ENCODE results near the gene CEL. TPM values are rescaled to one million over a fixed set of nuclear protein-coding genes. Genes with fewer than 3 reads are reported as not detected.

The CEL gene

GRCh38 chr9:133120501-133121197 lies 58.9 kb downstream of the CEL start:
- Histone ChIP-seq H3K4me3 (replicated peaks; ENCODE audit: insufficient read depth, low read length) (peak overlapping the region; percentile 62), H3K27ac (replicated peaks) (peak overlapping the region; percentile 67), H3K27me3 (ENCODE audit: insufficient read depth, poor library complexity, severe bottlenecking) (no peaks in the 10 kb centered on the region)
- no peak for DNase-seq (ENCODE audit: low read depth in 1 of 2, low spot score in 1 of 2)
- TF ChIP-seq GABPA (IDR thresholded peaks at IDR 0.05; ENCODE audit: low read depth) (no peak), POLR2AphosphoS5 (IDR thresholded peaks at IDR 0.05; ENCODE audit: low read depth) (peak; percentile 42; the same call in 1 of the 2 replicates)

Small RNAs within 50 kb of the gene (microRNA-seq; reads per million reads assigned to microRNA genes)
- not detected for gene MIR6877

Data from HL-60 (cell line).